SHP77 (cell line): ENCODE results near the gene ST3GAL5.

Experiments used
- DNase-seq, 2 experiments: peaks; one replicate each; lab custom pipeline; 2025; lab: John Stamatoyannopoulos, UW

ST3GAL5 gene

GRCh38 chr2:85806358-85807118, 82.3 kb downstream of the ST3GAL5 start:
- DNase-seq: no peak

- peak; percentile 14 to 24 for DNase-seq
Measured at GRCh38 chr2:85804583-85804982, 84.2 kb downstream of the ST3GAL5 start.

- DNase-seq: no peak
Measured at GRCh38 chr2:85803704-85804425, 84.9 kb downstream of the ST3GAL5 start.

- DNase-seq: no peak
Measured at GRCh38 chr2:85802354-85803103, 86.3 kb downstream of the ST3GAL5 start.

GRCh38 chr2:85801871-85802270, 86.9 kb downstream of the ST3GAL5 start:
- DNase-seq: no peak

- DNase-seq: peak; percentile 15 to 22
Measured at GRCh38 chr2:85800586-85800985, 88.2 kb downstream of the ST3GAL5 start.

GRCh38 chr2:85799215-85799956, 89.4 kb downstream of the ST3GAL5 start:
- peak in 1 of 2 experiments; percentile 28 for DNase-seq

GRCh38 chr2:85797921-85798320, 90.9 kb downstream of the ST3GAL5 start:
- DNase-seq: peak; percentile 13 to 41

- DNase-seq: no peak
Measured at GRCh38 chr2:85797263-85797660, 91.5 kb downstream of the ST3GAL5 start.

GRCh38 chr2:85796341-85797262, 92.2 kb downstream of the ST3GAL5 start:
- DNase-seq: no peak

- no peak for DNase-seq
Measured at GRCh38 chr2:85796046-85796340, 92.8 kb downstream of the ST3GAL5 start.

- no peak for DNase-seq
Measured at GRCh38 chr2:85795331-85796045, 93.3 kb downstream of the ST3GAL5 start.

GRCh38 chr2:85794491-85795121, 94.2 kb downstream of the ST3GAL5 start:
- peak in 1 of 2 experiments; percentile 18 for DNase-seq

GRCh38 chr2:85794038-85794441, 94.8 kb downstream of the ST3GAL5 start:
- DNase-seq: no peak

GRCh38 chr2:85793584-85793983, 95.2 kb downstream of the ST3GAL5 start:
- no peak for DNase-seq

- no peak for DNase-seq
Measured at GRCh38 chr2:85792783-85793441, 95.9 kb downstream of the ST3GAL5 start.

GRCh38 chr2:85791704-85792565, 96.9 kb downstream of the ST3GAL5 start:
- DNase-seq: no peak

GRCh38 chr2:85790499-85791188, 98.1 kb downstream of the ST3GAL5 start:
- DNase-seq: no peak
